ENCODE data around the gene MLLT10.

MLLT10 gene

GRCh38 chr10:21733710-21734109, 199.7 kb downstream of the MLLT10 start:
- H3K36me3 Mint-ChIP-seq = peaks cover 12% of the 10 kb centered on the region
- no peaks in the 10 kb centered on the region for H3K27me3 Mint-ChIP-seq
- H3K4me3 Mint-ChIP-seq = no peak overlapping the region
- H3K27ac Mint-ChIP-seq = no peak overlapping the region
- no peaks in the 10 kb centered on the region for H3K9me3 Mint-ChIP-seq (ENCODE audit: low read depth)
- H3K4me1 Mint-ChIP-seq (ENCODE audit: low read depth) = peaks cover 21% of the 10 kb centered on the region

GRCh38 chr10:21737106-21737505, 203.1 kb downstream of the MLLT10 start:
- H3K9me3 Mint-ChIP-seq (ENCODE audit: low read depth) = no peaks in the 10 kb centered on the region
- H3K4me3 Mint-ChIP-seq = peak overlapping the region; percentile 14
- peaks cover 54% of the 10 kb centered on the region for H3K4me1 Mint-ChIP-seq (ENCODE audit: low read depth)
- H3K36me3 Mint-ChIP-seq = peaks cover 18% of the 10 kb centered on the region
- no peaks in the 10 kb centered on the region for H3K27me3 Mint-ChIP-seq
- H3K27ac Mint-ChIP-seq = peak overlapping the region; percentile 61

DNA sequence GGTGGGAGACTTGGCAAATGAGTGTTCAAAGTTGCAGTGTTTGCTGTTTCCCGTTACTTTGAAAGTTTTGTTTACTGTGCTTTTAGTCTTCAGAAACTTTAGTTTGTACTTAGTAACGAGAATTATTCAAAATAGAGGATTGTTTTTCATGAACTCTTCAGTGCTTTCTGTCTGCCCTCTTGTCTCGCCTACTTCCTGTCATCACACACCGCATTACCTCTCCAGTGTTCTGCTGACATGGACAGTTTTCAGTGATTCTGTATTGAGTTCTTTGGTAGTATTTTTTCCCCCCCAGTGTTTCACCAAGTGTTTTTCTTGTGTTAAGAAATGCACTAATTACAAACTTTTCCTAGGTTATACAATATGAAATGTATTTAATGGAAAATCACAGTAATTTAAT, 207.0 kb downstream of the MLLT10 start:
- Mint-ChIP-seq H3K27ac (peak overlapping the region; percentile 83), H3K9me3 (ENCODE audit: low read depth) (no peaks in the 10 kb centered on the region), H3K27me3 (no peaks in the 10 kb centered on the region), H3K36me3 (peaks cover 9% of the 10 kb centered on the region), H3K4me1 (ENCODE audit: low read depth) (peaks cover 54% of the 10 kb centered on the region), H3K4me3 (peak overlapping the region; percentile 52)

DNA sequence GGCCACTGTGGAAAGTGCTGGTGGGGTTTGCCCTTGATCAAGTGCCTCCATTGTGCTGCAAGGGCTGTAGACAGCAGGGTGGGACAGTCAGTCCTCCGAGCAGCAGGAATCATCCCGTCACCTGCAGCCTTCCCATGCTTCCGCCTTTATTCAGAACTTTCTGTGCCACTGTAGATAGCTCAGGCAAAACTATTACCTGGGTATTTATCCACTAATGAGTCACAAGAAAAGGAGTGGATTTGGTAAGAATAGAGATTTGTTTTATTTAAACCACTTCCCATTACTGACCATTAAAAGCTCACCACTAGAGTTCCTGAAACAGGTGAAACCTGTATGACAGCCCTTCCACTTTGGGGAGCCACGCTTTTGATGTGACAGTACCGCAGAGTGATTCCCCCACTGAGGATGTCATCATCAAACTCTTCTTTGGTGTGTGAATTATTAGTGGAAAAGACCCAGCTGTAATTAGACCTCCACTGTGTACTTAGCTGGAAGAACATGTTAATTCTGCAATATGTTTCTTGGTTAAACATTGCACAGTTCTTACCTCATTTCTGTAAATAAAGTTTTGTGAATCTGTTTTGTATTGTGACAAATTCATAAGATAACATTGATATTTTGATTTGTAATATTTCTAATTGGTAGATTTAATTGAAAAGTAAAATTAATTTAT, 208.8 kb downstream of the MLLT10 start:
- Mint-ChIP-seq H3K36me3 (peaks cover 9% of the 10 kb centered on the region), H3K9me3 (ENCODE audit: low read depth) (no peaks in the 10 kb centered on the region), H3K4me3 (no peak overlapping the region), H3K27me3 (no peaks in the 10 kb centered on the region), H3K27ac (peak overlapping the region; percentile 50), H3K4me1 (ENCODE audit: low read depth) (peaks cover 49% of the 10 kb centered on the region)

DNA sequence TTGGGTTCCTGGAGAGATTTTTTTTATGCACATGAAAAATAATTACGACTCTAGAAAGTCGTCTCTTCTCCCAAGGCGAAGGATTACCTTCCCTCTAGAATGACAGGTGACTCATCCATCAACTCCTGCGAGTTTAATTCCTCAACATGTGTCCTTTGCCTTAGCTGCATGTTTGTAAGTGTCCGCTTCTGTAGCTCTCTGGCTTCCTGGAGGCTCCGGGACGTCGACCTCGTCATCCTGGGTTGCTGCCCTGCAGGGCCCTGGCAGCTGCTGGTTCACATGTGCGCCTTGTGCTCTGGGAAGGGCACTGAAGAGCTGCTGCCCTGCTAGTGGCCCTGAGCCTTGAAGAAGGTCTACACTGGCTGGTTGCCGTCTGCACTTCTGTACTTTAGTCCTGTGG, 210.2 kb downstream of the MLLT10 start:
- Mint-ChIP-seq H3K9me3 (ENCODE audit: low read depth) (no peaks in the 10 kb centered on the region), H3K27me3 (no peaks in the 10 kb centered on the region), H3K36me3 (peaks cover 2% of the 10 kb centered on the region), H3K4me1 (ENCODE audit: low read depth) (peaks cover 40% of the 10 kb centered on the region), H3K27ac (peak overlapping the region; percentile 35), H3K4me3 (no peak overlapping the region)

DNA sequence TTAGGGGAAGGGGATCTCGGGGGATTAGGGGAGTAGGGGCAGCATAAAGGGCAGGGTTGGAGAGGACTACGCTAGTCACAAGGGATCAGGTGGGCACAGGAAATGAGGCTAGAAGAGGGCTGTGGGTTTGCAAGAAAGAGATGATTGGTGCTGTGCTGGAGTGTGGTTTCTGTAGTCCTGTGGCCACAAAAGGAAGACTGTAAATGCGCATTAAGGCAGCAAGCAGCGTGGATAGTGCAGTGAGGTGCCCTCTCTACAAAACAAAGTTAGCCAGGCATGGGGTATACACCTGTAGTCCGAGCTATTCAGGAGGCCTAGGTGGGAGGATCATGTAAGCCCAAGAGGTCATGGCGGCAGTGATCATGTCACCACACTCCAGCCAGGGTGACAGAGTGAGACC, 212.1 kb downstream of the MLLT10 start:
- Mint-ChIP-seq H3K36me3 (no peaks in the 10 kb centered on the region), H3K9me3 (ENCODE audit: low read depth) (no peaks in the 10 kb centered on the region), H3K27me3 (no peaks in the 10 kb centered on the region), H3K4me3 (no peak overlapping the region), H3K4me1 (ENCODE audit: low read depth) (peaks cover 21% of the 10 kb centered on the region), H3K27ac (peak overlapping the region; percentile 77)

- Mint-ChIP-seq H3K4me3 (no peak overlapping the region), H3K9me3 (ENCODE audit: low read depth) (no peaks in the 10 kb centered on the region), H3K27me3 (no peaks in the 10 kb centered on the region), H3K4me1 (ENCODE audit: low read depth) (peaks cover 11% of the 10 kb centered on the region), H3K36me3 (no peaks in the 10 kb centered on the region), H3K27ac (no peak overlapping the region)
These were observed 213.8 kb downstream of the MLLT10 start for GRCh38 chr10:21747809-21748208.

DNA sequence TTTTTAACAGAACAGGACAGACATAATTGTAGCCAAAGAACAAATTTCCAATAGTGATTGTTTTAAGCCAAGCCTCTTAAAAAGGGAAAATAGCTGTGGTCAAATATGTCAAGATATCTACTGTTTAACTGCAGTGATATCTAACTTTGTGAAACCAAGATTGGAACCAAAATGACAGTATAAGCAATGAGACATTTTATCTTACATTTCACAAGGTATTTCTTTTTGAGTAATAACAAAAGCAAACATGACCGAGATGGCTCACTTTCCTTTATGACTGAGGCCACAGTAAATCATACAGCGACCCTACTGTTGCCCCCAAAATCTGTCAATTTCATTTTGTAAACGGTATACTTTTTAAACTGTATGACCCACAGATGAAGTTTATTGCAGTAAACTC, 215.8 kb downstream of the MLLT10 start:
- Mint-ChIP-seq H3K9me3 (ENCODE audit: low read depth) (no peaks in the 10 kb centered on the region), H3K4me1 (ENCODE audit: low read depth) (peaks cover 11% of the 10 kb centered on the region), H3K36me3 (no peaks in the 10 kb centered on the region), H3K4me3 (no peak overlapping the region), H3K27ac (no peak overlapping the region), H3K27me3 (no peaks in the 10 kb centered on the region)

- no peaks in the 10 kb centered on the region for H3K36me3 Mint-ChIP-seq
- H3K27ac Mint-ChIP-seq = no peak overlapping the region
- H3K4me3 Mint-ChIP-seq = no peak overlapping the region
- H3K4me1 Mint-ChIP-seq (ENCODE audit: low read depth) = peaks cover 11% of the 10 kb centered on the region
- no peaks in the 10 kb centered on the region for H3K27me3 Mint-ChIP-seq
- no peaks in the 10 kb centered on the region for H3K9me3 Mint-ChIP-seq (ENCODE audit: low read depth)
These were observed 216.4 kb downstream of the MLLT10 start for GRCh38 chr10:21750424-21750823.

DNA sequence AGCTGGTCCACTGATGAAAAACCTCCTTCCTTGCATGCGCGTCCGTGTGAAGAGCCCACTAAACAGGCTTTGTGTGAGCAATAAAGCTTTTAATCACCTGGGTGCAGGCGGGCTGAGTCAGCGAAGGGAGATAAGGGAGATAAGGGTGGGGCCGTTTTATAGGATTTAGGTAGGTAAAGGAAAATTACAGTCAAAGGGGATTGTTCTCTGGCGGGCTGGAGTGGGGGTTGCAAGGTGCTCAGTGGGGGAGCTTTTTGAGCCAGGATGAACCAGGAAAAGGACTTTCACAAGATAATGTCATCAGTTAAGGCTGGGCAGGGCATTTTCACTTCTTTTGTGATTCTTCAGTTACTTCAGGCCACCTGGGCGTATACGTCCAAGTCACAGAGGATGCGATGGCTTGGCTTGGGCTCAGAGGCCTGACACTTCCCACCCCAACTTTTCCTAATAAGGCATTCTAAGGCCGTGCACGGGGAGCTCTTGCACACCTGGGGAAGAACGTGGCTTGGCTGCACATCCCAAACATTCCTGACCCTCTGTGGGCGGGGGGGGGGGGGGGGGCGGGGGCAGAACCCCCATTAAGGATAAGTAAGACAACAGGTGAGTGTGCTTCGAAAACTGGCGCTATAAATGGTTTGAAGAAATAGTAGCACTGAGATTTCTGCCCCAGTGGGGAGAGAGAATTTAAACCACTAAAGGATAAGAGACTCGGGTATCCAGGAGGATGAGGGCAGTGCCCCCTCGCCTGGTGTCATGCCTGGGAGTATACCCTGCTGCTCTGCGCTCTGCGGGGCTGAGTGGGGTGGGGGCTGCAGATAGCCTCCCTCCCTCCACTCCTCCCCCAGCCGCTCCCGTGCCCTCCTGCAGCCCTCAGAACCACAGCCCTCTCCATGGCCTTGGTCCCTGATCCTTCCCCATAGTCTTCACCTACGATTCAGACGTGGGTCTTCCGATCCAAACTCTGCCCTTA, 217.6 kb downstream of the MLLT10 start:
- Mint-ChIP-seq H3K27ac (no peak overlapping the region), H3K9me3 (ENCODE audit: low read depth) (no peaks in the 10 kb centered on the region), H3K4me1 (ENCODE audit: low read depth) (peaks cover 5% of the 10 kb centered on the region), H3K36me3 (no peaks in the 10 kb centered on the region), H3K4me3 (no peak overlapping the region), H3K27me3 (no peaks in the 10 kb centered on the region)

GRCh38 chr10:21753497-21754270, 219.7 kb downstream of the MLLT10 start:
- Mint-ChIP-seq H3K27me3 (no peaks in the 10 kb centered on the region), H3K36me3 (peaks cover under 1% of the 10 kb centered on the region), H3K9me3 (ENCODE audit: low read depth) (no peaks in the 10 kb centered on the region), H3K27ac (no peak overlapping the region), H3K4me3 (no peak overlapping the region), H3K4me1 (ENCODE audit: low read depth) (no peaks in the 10 kb centered on the region)

DNA sequence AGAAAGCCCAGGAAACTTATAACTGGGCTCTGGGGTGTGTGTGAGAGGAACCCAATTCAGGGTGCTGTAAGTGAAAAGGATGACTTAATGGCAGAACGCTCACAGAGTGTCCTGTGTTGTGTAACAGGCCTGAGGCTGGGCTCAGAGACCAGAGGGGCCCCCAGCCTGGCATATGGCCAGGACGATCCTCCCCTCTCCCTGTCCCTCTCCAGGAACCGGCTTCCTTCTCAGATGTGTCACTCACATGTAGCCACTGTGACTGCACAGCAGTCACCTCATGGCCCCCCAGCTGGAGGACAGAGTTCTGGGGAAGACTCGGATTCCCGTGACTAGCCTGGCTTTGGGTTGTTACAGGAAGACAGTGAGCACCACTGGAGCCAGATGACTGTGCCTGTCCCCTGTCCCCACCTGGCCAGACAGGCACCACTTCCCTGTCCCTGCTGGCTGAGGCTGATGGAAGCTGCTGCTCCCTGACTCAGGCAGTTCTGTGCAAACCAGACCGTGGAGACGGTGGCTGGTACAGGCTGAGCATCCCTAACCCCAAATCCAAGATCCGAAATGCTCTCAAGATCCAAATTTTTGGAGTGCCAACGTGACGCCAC, 220.5 kb downstream of the MLLT10 start:
- Mint-ChIP-seq H3K4me1 (ENCODE audit: low read depth) (no peaks in the 10 kb centered on the region), H3K27me3 (no peaks in the 10 kb centered on the region), H3K36me3 (peaks cover 4% of the 10 kb centered on the region), H3K27ac (no peak overlapping the region), H3K9me3 (ENCODE audit: low read depth) (no peaks in the 10 kb centered on the region), H3K4me3 (no peak overlapping the region)

- Mint-ChIP-seq H3K4me3 (no peak overlapping the region), H3K4me1 (ENCODE audit: low read depth) (no peaks in the 10 kb centered on the region), H3K36me3 (peaks cover 5% of the 10 kb centered on the region), H3K27ac (no peak overlapping the region), H3K9me3 (ENCODE audit: low read depth) (no peaks in the 10 kb centered on the region), H3K27me3 (no peaks in the 10 kb centered on the region)
These were observed 222.7 kb downstream of the MLLT10 start for GRCh38 chr10:21756707-21757106.

DNA sequence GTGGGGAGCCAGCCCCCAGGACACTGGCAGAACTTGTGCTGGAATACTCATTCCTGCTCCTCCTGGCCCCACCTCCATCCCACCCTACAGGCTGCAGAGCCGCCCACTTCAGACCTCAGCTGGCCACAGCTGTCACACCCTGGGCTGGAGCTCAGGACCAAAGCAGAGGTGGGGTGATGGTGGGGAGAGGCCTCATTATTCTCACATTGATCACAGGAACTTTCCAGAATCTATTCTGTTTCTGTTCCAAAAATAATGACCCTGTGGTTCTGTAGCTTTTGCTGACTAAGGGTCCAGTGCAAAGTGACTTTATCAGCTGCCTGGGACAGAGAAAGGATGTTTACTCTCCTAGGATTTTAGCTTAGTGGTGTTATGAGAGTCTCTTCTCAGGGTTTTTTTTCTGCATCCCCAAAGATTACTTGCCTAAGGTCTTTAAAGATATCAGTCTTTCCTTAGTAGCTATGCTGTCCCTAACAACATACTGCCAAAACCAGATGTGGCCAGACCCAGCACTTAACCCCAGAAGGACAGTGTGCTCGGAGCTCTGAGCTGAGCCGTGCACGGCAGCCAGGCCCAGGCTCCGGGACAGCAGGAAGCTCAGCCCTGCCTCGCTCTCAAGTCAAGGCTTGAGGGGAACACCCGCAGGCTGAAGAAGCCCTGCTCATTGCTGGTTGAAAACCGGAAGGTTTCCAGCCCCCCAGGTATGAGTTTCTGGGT, 223.3 kb downstream of the MLLT10 start:
- H3K27me3 Mint-ChIP-seq = no peaks in the 10 kb centered on the region
- no peak overlapping the region for H3K27ac Mint-ChIP-seq
- H3K4me3 Mint-ChIP-seq = no peak overlapping the region
- H3K36me3 Mint-ChIP-seq = peaks cover 5% of the 10 kb centered on the region
- H3K9me3 Mint-ChIP-seq (ENCODE audit: low read depth) = no peaks in the 10 kb centered on the region
- H3K4me1 Mint-ChIP-seq (ENCODE audit: low read depth) = no peaks in the 10 kb centered on the region

Measured in activated naive CD8-positive, alpha-beta T cell (primary cell).